Ishikawa (cell line): Measurements from ENCODE around the gene TBC1D2B.

ENCODE experiments used
- CEBPB ChIP-seq: IDR thresholded peaks from 2 replicates; pipeline ENCODE4 v1.6.1; 2012
- CREB1 ChIP-seq: IDR thresholded peaks from 2 replicates; pipeline ENCODE4 v1.6.1; 2012; ENCODE audit warnings: low read depth
- EGR1 ChIP-seq: IDR thresholded peaks from 2 replicates; pipeline ENCODE4 v1.6.1; 2012
- EP300 ChIP-seq: IDR thresholded peaks from 2 replicates; pipeline ENCODE4 v1.6.1; 2012; ENCODE audit warnings: borderline replicate concordance
- FOXM1 ChIP-seq: IDR thresholded peaks from 2 replicates; pipeline ENCODE4 v1.6.1; 2012; ENCODE audit warnings: low read depth, borderline replicate concordance
- NFIC ChIP-seq: IDR thresholded peaks from 2 replicates; pipeline ENCODE4 v1.6.1; 2012
- RAD21 ChIP-seq: IDR thresholded peaks from 2 replicates; pipeline ENCODE4 v1.6.1; 2012; ENCODE audit warnings: low read depth
- REST ChIP-seq: IDR thresholded peaks from 2 replicates; pipeline ENCODE4 v1.6.1; 2012; ENCODE audit warnings: low read depth, mild to moderate bottlenecking
- TAF1 ChIP-seq: IDR thresholded peaks from 2 replicates; pipeline ENCODE4 v1.6.1; 2012; ENCODE audit warnings: low read depth, mild to moderate bottlenecking
- TCF12 ChIP-seq: IDR thresholded peaks from 2 replicates; pipeline ENCODE4 v1.6.1; 2012; ENCODE audit warnings: low read depth
- TEAD4 ChIP-seq: IDR thresholded peaks from 2 replicates; pipeline ENCODE4 v1.6.1; 2012
- USF1 ChIP-seq: IDR thresholded peaks from 2 replicates; pipeline ENCODE4 v1.6.1; 2012
- YY1 ChIP-seq: IDR thresholded peaks from 2 replicates; pipeline ENCODE4 v1.6.1; 2012; ENCODE audit warnings: low read depth
- ZBTB7A ChIP-seq: IDR thresholded peaks from 2 replicates; pipeline ENCODE4 v1.6.1; 2012; ENCODE audit warnings: low read depth
- TF ChIP-seq, protein P1 (sequence below): IDR thresholded peaks from 2 replicates; pipeline ENCODE4 v1.6.1; 2012

The TBC1D2B gene

DNA sequence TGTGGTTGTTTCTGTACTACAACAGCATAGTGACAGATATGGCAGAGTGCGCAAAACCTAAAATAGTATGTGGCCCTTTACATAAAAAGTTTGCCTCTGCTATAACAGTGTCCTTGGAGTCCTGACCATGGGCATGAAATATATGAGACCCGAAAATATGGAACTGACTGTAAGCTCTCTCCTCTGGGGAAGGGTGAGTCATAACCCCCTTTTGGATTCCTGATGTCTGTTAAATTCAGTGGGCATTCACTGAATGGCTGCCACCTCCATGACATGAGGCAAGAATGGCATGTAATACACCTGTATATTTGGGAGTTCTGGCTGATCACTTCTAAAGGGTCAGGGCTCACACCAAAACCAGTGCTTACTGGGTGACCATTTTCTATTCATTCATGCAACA is 6.1 kb downstream of the TBC1D2B start:
- no peak for TF ChIP-seq CEBPB
- TF ChIP-seq TCF12 = no peak
- no peak for TF ChIP-seq ZBTB7A
- TF ChIP-seq TEAD4 = no peak

DNA sequence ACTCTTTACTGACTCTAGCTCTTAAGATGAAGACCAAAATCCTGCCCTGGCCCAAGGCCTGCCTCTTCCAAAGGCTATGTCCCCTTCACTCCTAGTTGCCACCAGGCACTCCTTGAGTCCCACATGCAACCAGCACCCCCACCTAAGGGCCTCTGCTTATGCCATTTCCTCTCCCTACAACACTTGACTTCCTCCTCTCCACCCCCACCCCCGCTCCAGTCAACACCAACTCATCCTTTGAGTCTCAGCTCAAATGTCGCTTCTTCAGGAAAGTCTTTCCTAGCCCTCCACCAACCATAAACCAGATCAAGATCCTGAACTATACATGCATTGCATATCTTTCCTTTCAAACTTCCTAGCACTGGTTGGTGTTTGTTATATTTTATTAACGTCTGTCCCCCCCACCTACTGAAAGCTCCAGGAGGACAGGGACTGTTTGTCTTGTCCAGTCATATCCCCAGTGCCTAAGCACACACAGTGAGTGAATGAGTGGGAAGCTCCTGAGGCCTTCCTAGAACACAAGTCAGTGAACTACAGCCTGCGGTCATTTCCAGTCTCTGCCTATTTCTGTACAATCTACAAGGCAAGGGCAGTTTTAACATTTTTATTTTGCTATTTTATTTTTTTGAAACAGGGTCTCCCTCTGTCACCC is 7.3 kb downstream of the TBC1D2B start:
- no peak for TF ChIP-seq CREB1
- TF ChIP-seq TEAD4 = no peak
- no peak for TF ChIP-seq ZBTB7A
- no peak for TF ChIP-seq TAF1
- no peak for TF ChIP-seq EP300
- TF ChIP-seq FOXM1 = no peak

GRCh38 chr15:78069462-78070029 is 8.0 kb downstream of the TBC1D2B start:
- no peak for TF ChIP-seq EGR1
- no peak for TF ChIP-seq TAF1
- TF ChIP-seq TCF12 = no peak
- no peak for TF ChIP-seq FOXM1
- TF ChIP-seq CEBPB = no peak
- no peak for TF ChIP-seq RAD21
- no peak for TF ChIP-seq USF1
- no peak for TF ChIP-seq ZBTB7A
- TF ChIP-seq TEAD4 = no peak
- no peak for TF ChIP-seq CREB1
- TF ChIP-seq NFIC = no peak
- no peak for TF ChIP-seq REST
- TF ChIP-seq YY1 = no peak
- TF ChIP-seq, protein P1, sequence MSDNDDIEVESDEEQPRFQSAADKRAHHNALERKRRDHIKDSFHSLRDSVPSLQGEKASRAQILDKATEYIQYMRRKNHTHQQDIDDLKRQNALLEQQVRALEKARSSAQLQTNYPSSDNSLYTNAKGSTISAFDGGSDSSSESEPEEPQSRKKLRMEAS = no peak
- no peak for TF ChIP-seq EP300

GRCh38 chr15:78069052-78069414 is 8.5 kb downstream of the TBC1D2B start:
- TF ChIP-seq EGR1 (no peak), TCF12 (no peak), FOXM1 (no peak), TAF1 (no peak), USF1 (no peak), EP300 (no peak), YY1 (no peak), CREB1 (no peak), TEAD4 (no peak), RAD21 (no peak), CEBPB (no peak), NFIC (no peak), REST (no peak)

- no peak for TF ChIP-seq USF1
- TF ChIP-seq YY1 = no peak
- TF ChIP-seq ZBTB7A = no peak
- TF ChIP-seq CREB1 = no peak
These were observed 9.9 kb downstream of the TBC1D2B start for GRCh38 chr15:78067328-78068228.
